Esophagus (tissue), 2 donors: Measurements from ENCODE around the gene PLCH2. TPM values are rescaled to one million over a fixed set of nuclear protein-coding genes. Genes with fewer than 3 reads are reported as not detected.

Experiments used
- H3K27ac ChIP-seq, 2 donors: one replicate each; pipeline ENCODE4 v1.5.1; 2013; ENCODE audit warnings: low read depth in 2 of 2, mild to moderate bottlenecking in 2 of 2, inconsistent platforms in 1 of 2, low read length in 1 of 2, moderate library complexity in 1 of 2
- H3K27me3 ChIP-seq, 2 donors: one replicate each; pipeline ENCODE4 v1.6.1; 2013; ENCODE audit warnings: low read length in 2 of 2, control low read depth in 1 of 2, mild to moderate bottlenecking in 1 of 2; ENCODE audit not compliant: insufficient read depth in 2 of 2, control insufficient read depth in 1 of 2
- H3K36me3 ChIP-seq, 2 donors: one replicate each; pipeline ENCODE4 v1.6.1; 2013; ENCODE audit warnings: low read length in 1 of 2; ENCODE audit not compliant: control insufficient read depth in 2 of 2, insufficient read depth in 2 of 2
- H3K4me1 ChIP-seq, 2 donors: one replicate each; pipeline ENCODE4 v1.6.1; 2013; ENCODE audit warnings: low read length in 1 of 2; ENCODE audit not compliant: control insufficient read depth in 2 of 2, insufficient read depth in 2 of 2
- H3K4me3 ChIP-seq, 2 donors: one replicate each; pipeline ENCODE4 v1.5.1; 2013; ENCODE audit warnings: low read length in 2 of 2, mild to moderate bottlenecking in 2 of 2, low read depth in 1 of 2, moderate library complexity in 1 of 2
- H3K9me3 ChIP-seq, 2 donors: one replicate each; pipeline ENCODE4 v1.6.1; 2013; ENCODE audit warnings: mild to moderate bottlenecking in 2 of 2, low read depth in 1 of 2, low read length in 1 of 2, moderate library complexity in 1 of 2; ENCODE audit not compliant: control insufficient read depth in 2 of 2, insufficient read depth in 1 of 2
- WGBS, 2 donors: extraction: QIAGEN DNeasy Blood & Tissue Kit; methylation state at CpG; one replicate each; pipeline ENCODE4 v1.1.7; 2013; 5-methylcytosine and 5-hydroxymethylcytosine counted together
- polyA plus RNA-seq, 2 donors: library from polyadenylated mRNA; stranded (reverse); fragments of 200-250 nt; gene quantifications; one replicate each; pipeline ENCODE4 v1.2.3, GENCODE V29; 2013
- donor health status: healthy with polysubstance abuse.
- donor health status: Bipolar disorder and iron deficiency.

PLCH2 gene
- polyA plus RNA-seq, 2 donors = 19.2 to 88.7 TPM

DNA sequence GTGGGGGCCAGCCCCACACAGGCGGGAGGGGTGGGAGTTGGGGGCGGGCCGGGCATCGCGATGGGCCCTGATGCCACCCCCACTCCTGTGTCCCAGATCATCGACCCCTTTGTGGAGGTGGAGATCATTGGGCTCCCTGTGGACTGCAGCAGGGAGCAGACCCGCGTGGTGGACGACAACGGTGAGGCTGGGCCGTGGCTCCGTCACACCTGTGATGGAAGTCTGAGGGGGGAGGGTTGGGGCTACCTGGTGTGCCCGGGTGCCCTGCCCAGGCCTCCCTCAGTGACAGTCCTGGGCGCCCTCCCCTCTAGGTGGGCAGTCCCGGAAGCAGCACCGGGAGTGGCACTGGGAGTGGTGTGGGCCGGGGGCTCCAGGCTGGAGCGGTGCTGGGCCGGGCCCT, 22.6 kb downstream of the PLCH2 start:
- no peak overlapping the region for H3K27ac ChIP-seq
- H3K4me3 ChIP-seq = no peak overlapping the region
- no peaks in the 10 kb centered on the region for H3K27me3 ChIP-seq
- peaks cover 0 to 3% of the 10 kb centered on the region in 2 donors for H3K4me1 ChIP-seq
- H3K36me3 ChIP-seq = peaks cover 0 to 3% of the 10 kb centered on the region in 2 donors
- 76% methylated on average over 19 of the region's 19 CpGs for WGBS, 2 donors
- no peaks in the 10 kb centered on the region for H3K9me3 ChIP-seq

GRCh38 chr1:2499260-2499659, 23.2 kb downstream of the PLCH2 start:
- WGBS, 2 donors = 44 to 51% methylated on average over 4 of the region's 4 CpGs
- no peak overlapping the region for H3K27ac ChIP-seq
- peaks cover 0 to 3% of the 10 kb centered on the region in 2 donors for H3K4me1 ChIP-seq
- peaks cover 0 to 3% of the 10 kb centered on the region in 2 donors for H3K36me3 ChIP-seq
- H3K27me3 ChIP-seq = no peaks in the 10 kb centered on the region
- H3K4me3 ChIP-seq = no peak overlapping the region
- H3K9me3 ChIP-seq = no peaks in the 10 kb centered on the region

DNA sequence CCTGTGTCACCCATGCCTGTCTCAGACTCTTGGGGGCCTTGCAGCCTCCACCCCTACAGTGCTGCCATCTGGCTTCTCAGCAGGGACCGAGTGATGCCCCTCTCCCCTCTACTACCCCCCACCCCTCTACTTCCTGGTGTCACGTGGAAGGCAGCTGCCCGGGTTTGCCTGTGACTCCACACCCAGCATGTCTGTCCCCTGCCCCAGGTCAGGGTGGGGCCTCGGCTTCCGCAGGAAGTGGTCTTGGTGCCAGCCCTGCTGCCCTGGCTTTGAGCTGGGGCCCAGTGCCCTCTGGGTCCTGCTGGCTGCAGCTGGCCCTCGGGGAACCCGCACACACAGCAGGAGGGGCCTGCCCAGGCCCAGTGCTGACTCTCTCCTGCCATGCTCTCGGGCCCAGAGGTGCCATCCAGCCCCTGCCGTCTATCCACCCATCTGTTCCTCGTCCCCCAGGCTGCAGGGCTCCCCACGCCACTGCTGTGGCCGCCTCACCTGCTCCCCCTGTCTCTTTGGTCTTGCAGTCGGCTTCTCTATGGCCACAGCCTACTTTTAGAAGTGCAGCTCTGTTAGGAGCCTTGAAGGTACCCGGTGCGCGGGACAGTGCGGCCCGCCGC, 24.0 kb downstream of the PLCH2 start:
- Histone ChIP-seq H3K9me3 (no peaks in the 10 kb centered on the region), H3K4me1 (peaks cover 0 to 2% of the 10 kb centered on the region in 2 donors), H3K36me3 (peaks cover 0 to 3% of the 10 kb centered on the region in 2 donors), H3K27ac (no peak overlapping the region), H3K27me3 (no peaks in the 10 kb centered on the region), H3K4me3 (no peak overlapping the region)
- WGBS, 2 donors = 54 to 57% methylated on average over 19 of the region's 19 CpGs

DNA sequence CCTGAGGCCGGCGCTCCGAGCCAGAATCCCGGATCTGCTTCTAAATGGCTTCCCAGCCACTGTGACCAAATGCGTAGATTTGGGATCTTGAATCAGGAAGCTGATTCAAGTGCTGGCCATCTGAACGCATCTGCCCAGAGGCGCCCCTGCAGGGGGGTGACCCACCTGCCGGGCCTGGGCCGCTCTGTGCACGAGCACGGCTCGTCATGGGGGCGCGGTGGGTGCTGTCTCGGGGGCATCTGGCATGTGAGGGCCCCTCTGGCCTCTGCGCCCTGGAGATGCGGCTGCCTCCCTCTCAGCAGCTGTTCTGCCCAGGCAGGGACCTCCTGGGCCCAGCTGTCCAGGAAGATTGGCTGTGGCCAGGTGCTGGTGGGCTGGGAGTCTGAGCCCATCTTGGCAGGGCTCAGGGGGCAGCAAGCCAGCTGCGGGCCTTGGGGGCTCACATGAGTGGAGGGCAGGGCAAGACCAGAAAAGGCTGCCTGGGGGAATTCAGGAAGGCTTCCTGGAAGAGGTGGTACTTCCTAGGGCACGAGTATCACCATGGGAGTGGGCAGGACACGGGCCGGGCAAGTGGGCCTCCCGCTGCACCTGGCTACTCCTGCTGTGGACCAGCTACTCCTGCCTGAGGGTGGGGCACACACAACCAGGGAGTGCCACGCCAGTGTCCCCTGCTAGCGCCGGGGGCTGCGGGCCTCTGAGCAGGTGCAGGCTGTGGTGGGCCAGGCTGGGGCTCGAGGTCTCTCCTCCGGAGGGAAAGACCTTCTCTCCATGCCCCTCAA, 25.1 kb downstream of the PLCH2 start:
- WGBS, 2 donors = 73 to 82% methylated on average over 24 to 28 of the region's 28 CpGs
- no peaks in the 10 kb centered on the region for H3K27me3 ChIP-seq
- no peaks in the 10 kb centered on the region for H3K4me1 ChIP-seq
- peaks cover 0 to 3% of the 10 kb centered on the region in 2 donors for H3K36me3 ChIP-seq
- H3K9me3 ChIP-seq = no peaks in the 10 kb centered on the region
- H3K27ac ChIP-seq = no peak overlapping the region
- H3K4me3 ChIP-seq = no peak overlapping the region

GRCh38 chr1:2501820-2502119, 25.7 kb downstream of the PLCH2 start:
- H3K36me3 ChIP-seq = peaks cover 0 to 3% of the 10 kb centered on the region in 2 donors
- H3K27ac ChIP-seq = no peak overlapping the region
- no peak overlapping the region for H3K4me3 ChIP-seq
- no peaks in the 10 kb centered on the region for H3K9me3 ChIP-seq
- 71 to 79% methylated on average over 7 of the region's 7 CpGs for WGBS, 2 donors
- no peaks in the 10 kb centered on the region for H3K27me3 ChIP-seq
- no peaks in the 10 kb centered on the region for H3K4me1 ChIP-seq

DNA sequence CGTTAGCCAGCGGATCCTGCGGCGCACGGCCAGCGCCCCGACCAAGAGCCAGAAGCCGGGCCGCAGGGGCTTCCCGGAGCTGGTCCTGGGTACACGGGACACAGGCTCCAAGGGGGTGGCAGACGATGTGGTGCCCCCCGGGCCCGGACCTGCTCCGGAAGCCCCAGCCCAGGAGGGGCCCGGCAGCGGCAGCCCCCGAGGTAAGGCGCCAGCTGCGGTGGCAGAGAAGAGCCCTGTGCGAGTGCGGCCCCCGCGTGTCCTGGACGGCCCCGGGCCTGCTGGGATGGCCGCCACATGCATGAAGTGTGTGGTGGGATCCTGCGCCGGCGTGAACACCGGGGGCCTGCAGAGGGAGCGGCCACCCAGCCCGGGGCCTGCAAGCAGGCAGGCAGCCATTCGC, 26.1 kb downstream of the PLCH2 start:
- Histone ChIP-seq H3K27me3 (no peaks in the 10 kb centered on the region), H3K4me1 (no peaks in the 10 kb centered on the region), H3K4me3 (no peak overlapping the region), H3K36me3 (peaks cover 0 to 3% of the 10 kb centered on the region in 2 donors), H3K9me3 (no peaks in the 10 kb centered on the region), H3K27ac (no peak overlapping the region)
- WGBS, 2 donors = 85 to 91% methylated on average over 33 to 34 of the region's 34 CpGs

GRCh38 chr1:2502661-2503553, 26.8 kb downstream of the PLCH2 start:
- H3K36me3 ChIP-seq = peaks cover 0 to 4% of the 10 kb centered on the region in 2 donors
- H3K9me3 ChIP-seq = no peaks in the 10 kb centered on the region
- no peak overlapping the region for H3K27ac ChIP-seq
- WGBS, 2 donors = 78% methylated on average over 36 of the region's 36 CpGs
- H3K4me3 ChIP-seq = no peak overlapping the region
- no peaks in the 10 kb centered on the region for H3K27me3 ChIP-seq
- no peaks in the 10 kb centered on the region for H3K4me1 ChIP-seq

DNA sequence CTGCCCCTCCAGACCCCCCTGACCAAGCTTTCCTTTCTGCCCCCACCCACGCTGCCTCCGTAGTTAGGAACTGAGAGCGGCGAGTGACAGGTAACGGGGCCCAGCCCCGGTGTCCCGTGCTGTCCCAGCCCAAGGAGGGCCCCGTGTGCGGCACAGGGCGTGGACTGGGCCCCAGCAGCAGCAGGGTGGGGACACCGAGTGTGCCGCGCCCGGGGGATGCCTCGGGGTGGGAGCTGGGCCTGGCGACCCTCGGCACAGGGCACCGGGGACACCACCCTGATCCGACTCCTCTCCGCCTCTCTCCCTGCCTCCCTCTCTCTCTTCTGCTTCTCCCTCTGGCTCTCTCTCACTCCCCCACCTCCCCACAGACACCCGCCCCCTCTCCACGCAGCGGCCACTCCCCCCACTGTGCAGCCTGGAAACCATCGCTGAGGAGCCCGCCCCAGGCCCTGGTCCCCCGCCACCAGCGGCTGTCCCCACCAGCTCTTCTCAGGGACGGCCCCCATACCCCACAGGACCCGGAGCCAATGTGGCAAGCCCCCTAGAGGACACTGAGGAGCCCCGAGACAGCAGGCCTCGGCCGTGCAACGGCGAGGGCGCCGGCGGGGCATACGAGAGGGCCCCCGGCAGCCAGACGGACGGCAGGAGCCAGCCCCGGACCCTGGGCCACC, 27.6 kb downstream of the PLCH2 start:
- Histone ChIP-seq H3K4me1 (no peaks in the 10 kb centered on the region), H3K27ac (no peak overlapping the region), H3K27me3 (no peaks in the 10 kb centered on the region), H3K9me3 (no peaks in the 10 kb centered on the region), H3K36me3 (peaks cover 0 to 10% of the 10 kb centered on the region in 2 donors), H3K4me3 (no peak overlapping the region)
- WGBS, 2 donors = 50 to 61% methylated on average over 42 of the region's 42 CpGs

GRCh38 chr1:2504225-2504948, 28.3 kb downstream of the PLCH2 start:
- H3K27ac ChIP-seq = no peak overlapping the region
- peaks cover 0 to 14% of the 10 kb centered on the region in 2 donors for H3K36me3 ChIP-seq
- H3K9me3 ChIP-seq = no peaks in the 10 kb centered on the region
- no peaks in the 10 kb centered on the region for H3K27me3 ChIP-seq
- H3K4me1 ChIP-seq = no peaks in the 10 kb centered on the region
- WGBS, 2 donors = 63 to 65% methylated on average over 32 to 36 of the region's 36 CpGs
- H3K4me3 ChIP-seq = no peak overlapping the region
